Choroid plexus epithelial cell (primary cell): ENCODE results near the gene LRRIQ3.

Experiments used
- DNase-seq: peaks from one replicate; pipeline ENCODE4 v3.0.0-alpha.2; 2010; ENCODE audit warnings: low read depth
- H3K4me3 ChIP-seq: 2 replicates; pipeline ENCODE4 v1.5.1; 2011; ENCODE audit warnings: low read depth, mild to moderate bottlenecking, control low read depth, low read length, moderate library complexity
- TF ChIP-seq, protein P1 (sequence below): conservative IDR thresholded peaks from 2 replicates; pipeline ENCODE4 v1.5.1; 2011; ENCODE audit warnings: low read depth, mild to moderate bottlenecking, control low read depth, inconsistent platforms, low read length, moderate library complexity

Gene LRRIQ3

DNA sequence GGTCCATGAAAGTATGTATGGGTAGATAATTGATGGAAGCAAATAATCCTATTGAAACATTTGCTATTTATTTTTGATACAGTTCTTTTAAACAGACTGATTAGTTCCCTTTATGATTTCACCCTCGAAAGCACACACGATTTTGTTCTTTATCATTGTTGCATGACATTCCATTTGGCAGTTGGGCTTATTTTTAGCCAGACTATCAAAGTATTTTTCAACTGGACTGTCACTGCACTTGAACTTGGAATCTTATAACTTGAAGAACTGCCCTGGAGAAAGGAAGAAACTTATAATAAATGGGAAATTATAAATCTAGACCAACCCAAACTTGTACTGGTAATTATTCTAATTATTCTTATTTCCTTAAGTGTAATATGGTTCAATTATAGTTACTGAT is 37.2 kb upstream of the LRRIQ3 start, which contains the start of gene TNNI3K:
Gene TNNI3K (plus strand): TSS at position 235 of the 400 bp plus-strand sequence. CDS start 65 bp downstream, at position 300.
- TF ChIP-seq, protein P1, sequence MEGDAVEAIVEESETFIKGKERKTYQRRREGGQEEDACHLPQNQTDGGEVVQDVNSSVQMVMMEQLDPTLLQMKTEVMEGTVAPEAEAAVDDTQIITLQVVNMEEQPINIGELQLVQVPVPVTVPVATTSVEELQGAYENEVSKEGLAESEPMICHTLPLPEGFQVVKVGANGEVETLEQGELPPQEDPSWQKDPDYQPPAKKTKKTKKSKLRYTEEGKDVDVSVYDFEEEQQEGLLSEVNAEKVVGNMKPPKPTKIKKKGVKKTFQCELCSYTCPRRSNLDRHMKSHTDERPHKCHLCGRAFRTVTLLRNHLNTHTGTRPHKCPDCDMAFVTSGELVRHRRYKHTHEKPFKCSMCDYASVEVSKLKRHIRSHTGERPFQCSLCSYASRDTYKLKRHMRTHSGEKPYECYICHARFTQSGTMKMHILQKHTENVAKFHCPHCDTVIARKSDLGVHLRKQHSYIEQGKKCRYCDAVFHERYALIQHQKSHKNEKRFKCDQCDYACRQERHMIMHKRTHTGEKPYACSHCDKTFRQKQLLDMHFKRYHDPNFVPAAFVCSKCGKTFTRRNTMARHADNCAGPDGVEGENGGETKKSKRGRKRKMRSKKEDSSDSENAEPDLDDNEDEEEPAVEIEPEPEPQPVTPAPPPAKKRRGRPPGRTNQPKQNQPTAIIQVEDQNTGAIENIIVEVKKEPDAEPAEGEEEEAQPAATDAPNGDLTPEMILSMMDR: no peak
- no peak for DNase-seq
- H3K4me3 ChIP-seq: no peak within 1 kb of the TSS

DNA sequence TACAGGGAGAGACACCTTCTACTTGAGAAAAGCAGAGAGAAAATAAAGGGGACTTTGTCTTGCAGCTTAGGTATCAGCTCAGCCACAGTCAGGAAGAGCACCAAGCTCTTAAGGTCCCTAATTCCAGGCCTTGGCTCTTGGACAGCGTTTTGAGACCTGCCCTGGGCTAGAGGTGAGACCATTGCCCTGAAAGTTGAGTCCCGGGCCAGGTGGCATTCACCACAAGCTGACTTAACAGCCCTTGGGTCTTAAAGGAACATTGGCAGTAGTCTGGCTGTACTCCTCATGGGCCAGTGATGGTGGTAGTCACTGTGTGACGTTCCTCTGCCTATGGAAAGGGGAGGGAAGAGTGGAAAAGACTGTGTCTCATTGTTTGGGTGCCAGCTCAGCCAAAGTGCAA is 25.5 kb upstream of the LRRIQ3 start:
- no peak overlapping the region for H3K4me3 ChIP-seq
- DNase-seq: no peak
- TF ChIP-seq, protein P1: no peak

DNA sequence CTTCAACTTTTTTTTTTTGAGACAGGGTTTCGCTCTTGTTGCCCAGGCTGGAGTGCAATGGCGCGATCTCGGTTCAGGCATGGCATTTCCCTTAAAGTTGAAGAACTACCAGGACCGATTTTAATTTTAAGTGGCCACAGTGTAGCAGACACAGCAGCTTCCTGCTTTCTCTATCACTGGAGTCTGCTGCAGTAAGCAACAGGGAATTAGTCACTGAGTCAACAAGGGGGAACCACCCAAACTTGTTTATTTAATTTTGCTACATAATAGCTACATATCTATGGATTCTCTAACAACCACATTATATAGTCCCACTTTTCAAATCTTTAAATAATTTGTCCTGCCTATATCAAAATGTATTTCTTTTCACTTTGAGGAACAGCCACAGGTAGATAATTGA is 24.7 kb upstream of the LRRIQ3 start:
- TF ChIP-seq, protein P1: no peak
- no peak overlapping the region for H3K4me3 ChIP-seq
- DNase-seq: no peak

DNA sequence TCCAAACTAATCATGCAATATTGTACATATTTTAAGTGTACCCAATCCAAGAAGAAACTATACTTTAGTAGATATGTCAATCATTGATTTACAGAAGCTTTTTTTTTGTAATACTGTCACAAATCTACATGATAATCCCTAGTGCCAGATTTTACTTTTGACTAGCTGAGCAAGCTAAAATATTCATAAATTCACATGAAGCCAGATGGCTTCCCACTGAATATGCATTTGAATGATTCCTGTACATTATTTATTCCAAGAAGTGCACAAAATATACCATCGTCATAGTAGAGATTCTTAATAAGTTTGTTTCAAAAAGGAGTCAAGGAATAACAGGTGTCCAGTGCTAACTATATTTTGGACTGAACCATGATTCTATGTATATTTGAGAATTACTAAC is 17.3 kb upstream of the LRRIQ3 start:
- TF ChIP-seq, protein P1: no peak
- no peak for DNase-seq
- H3K4me3 ChIP-seq: no peak overlapping the region

DNA sequence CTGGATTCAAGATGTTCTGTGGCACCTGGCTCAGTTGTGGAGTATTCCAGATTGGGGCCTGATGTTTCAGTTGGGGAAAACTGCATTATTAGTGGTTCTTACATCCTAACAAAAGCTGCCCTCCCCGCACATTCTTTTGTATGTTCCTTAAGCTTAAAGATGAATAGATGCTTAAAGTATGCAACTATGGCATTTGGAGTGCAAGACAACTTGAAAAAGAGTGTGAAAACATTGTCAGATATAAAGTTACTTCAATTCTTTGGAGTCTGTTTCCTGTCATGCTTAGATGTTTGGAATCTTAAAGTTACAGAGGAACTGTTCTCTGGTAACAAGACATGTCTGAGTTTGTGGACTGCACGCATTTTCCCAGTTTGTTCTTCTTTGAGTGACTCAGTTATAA is 7.3 kb upstream of the LRRIQ3 start:
- TF ChIP-seq, protein P1: no peak
- peak; percentile 25 for DNase-seq
- H3K4me3 ChIP-seq: no peak overlapping the region

DNA sequence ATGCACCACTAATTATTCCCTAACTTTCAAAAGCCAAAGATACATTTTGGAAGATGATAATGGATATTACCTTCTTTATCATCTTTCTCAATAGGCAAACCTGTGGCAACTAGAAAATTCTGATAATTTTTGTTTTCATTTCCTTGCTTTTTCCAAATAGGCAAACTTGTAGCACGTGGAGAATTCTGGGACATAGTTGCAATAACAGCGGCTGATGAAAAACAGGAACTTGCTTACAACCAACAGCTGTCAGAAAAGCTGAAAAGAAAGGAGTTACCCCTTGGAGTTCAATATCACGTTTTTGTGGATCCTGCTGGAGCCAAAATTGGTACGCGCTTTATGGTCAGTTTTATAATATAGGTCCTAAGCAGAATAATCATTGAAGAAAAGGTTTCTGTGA is 1.5 kb upstream of the LRRIQ3 start:
- TF ChIP-seq, protein P1: no peak
- DNase-seq: no peak
- H3K4me3 ChIP-seq: no peak overlapping the region

DNA sequence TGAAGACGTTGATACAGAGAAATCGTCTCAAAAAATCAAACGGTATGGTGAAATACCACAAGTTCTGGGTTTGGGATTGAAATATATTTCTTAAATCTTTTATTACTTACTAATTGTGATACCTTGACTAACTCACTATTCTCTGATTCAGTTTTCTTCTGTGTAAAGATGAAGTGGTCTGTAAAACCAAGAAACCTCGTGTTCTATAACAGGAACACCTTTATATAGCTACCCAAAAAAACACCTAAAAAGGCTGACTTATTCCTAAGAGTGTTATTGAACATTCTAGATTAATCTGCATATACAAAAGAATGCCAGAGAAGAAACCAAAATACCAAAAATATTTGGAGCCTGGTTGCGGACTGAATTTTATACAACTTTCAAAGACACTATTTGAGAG is 721 bp downstream of the LRRIQ3 start:
- no peak for DNase-seq
- TF ChIP-seq, protein P1: no peak
- peak overlapping the region; percentile 75 for H3K4me3 ChIP-seq
